ENCODE data around the gene MLH3.

DNA sequence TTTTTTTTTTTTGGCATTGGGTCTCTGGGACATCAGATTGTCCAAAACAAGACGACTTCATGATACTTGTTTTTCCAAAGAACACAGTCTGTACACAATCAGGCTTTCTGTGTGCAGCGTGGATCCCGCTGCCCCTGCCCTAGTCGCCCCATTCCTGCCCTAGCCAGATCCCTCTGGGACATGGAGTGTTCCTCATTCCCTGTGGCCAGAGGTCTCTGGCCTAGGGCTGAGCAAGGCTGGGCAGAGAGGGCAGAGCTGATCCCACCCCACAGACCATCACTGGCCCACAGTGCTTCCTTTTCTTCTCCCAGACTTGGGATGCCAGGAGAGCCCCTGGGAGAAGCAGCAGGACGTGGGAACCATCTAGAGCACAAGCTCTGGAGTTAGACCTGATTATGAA lies 69.4 kb downstream of the MLH3 start:
- TF ChIP-seq, protein P1, sequence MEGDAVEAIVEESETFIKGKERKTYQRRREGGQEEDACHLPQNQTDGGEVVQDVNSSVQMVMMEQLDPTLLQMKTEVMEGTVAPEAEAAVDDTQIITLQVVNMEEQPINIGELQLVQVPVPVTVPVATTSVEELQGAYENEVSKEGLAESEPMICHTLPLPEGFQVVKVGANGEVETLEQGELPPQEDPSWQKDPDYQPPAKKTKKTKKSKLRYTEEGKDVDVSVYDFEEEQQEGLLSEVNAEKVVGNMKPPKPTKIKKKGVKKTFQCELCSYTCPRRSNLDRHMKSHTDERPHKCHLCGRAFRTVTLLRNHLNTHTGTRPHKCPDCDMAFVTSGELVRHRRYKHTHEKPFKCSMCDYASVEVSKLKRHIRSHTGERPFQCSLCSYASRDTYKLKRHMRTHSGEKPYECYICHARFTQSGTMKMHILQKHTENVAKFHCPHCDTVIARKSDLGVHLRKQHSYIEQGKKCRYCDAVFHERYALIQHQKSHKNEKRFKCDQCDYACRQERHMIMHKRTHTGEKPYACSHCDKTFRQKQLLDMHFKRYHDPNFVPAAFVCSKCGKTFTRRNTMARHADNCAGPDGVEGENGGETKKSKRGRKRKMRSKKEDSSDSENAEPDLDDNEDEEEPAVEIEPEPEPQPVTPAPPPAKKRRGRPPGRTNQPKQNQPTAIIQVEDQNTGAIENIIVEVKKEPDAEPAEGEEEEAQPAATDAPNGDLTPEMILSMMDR (IDR thresholded peaks at IDR 0.05; ENCODE audit: extremely low read depth in 1 of 2, insufficient read depth in 1 of 2, low read depth in 1 of 2, low read length in 2 of 2) = no peak
- TF ChIP-seq EZH2 (IDR thresholded peaks at IDR 0.05; ENCODE audit: borderline replicate concordance, low read depth, low read length, severe bottlenecking) = no peak
- TF ChIP-seq POLR2A (IDR thresholded peaks at IDR 0.05; ENCODE audit: low read depth, low read length) = no peak
- TF ChIP-seq JUN (IDR thresholded peaks at IDR 0.05; ENCODE audit: borderline replicate concordance, insufficient read depth, insufficient read length, low read depth) = no peak
- TF ChIP-seq POLR2AphosphoS5 (IDR thresholded peaks at IDR 0.05; ENCODE audit: insufficient read depth, low read depth, low read length) = no peak

Data from endothelial cell of umbilical vein (primary cell).